GM23248 (cell line): ENCODE results near the gene DPYD. TPM values are rescaled to one million over a fixed set of nuclear protein-coding genes. Genes with fewer than 3 reads are reported as not detected.

Experiments used
- DNase-seq: peaks from one replicate; pipeline ENCODE4 v3.0.0-alpha.2; 2015
- H2AFZ ChIP-seq: fragments of 200-600 bp; sonication (generic); 2 replicates; pipeline ENCODE4 v1.6.1; 2016; ENCODE audit warnings: antibody characterized with exemption
- H3F3A ChIP-seq: fragments of 200-600 bp; sonication (generic); 2 replicates; pipeline ENCODE4 v1.6.1; 2016; ENCODE audit warnings: mild to moderate bottlenecking, antibody characterized with exemption, mixed run types; ENCODE audit not compliant: insufficient read depth
- H3K27ac ChIP-seq: fragments of 200-600 bp; sonication (generic); 2 replicates; pipeline ENCODE4 v1.5.1; 2016; ENCODE audit warnings: mild to moderate bottlenecking
- H3K27me3 ChIP-seq: fragments of 200-600 bp; sonication (generic); replicated peaks from 2 replicates; pipeline ENCODE4 v1.6.1; 2016; ENCODE audit warnings: mild to moderate bottlenecking; ENCODE audit not compliant: insufficient read depth
- H3K36me3 ChIP-seq: fragments of 200-600 bp; sonication (generic); 2 replicates; pipeline ENCODE4 v1.6.1; 2016; ENCODE audit warnings: low read depth, mild to moderate bottlenecking
- H3K4me1 ChIP-seq: fragments of 200-600 bp; sonication (generic); 2 replicates; pipeline ENCODE4 v1.6.1; 2016; ENCODE audit warnings: mild to moderate bottlenecking; ENCODE audit not compliant: insufficient read depth
- H3K4me2 ChIP-seq: fragments of 200-600 bp; sonication (generic); one replicate; pipeline ENCODE4 v1.6.1; 2016; ENCODE audit warnings: mild to moderate bottlenecking; ENCODE audit not compliant: unreplicated experiment
- H3K4me3 ChIP-seq: fragments of 200-600 bp; sonication (generic); 2 replicates; pipeline ENCODE4 v1.5.1; 2016; ENCODE audit warnings: mild to moderate bottlenecking
- H3K79me2 ChIP-seq: fragments of 200-600 bp; sonication (generic); 2 replicates; pipeline ENCODE4 v1.6.1; 2016; ENCODE audit warnings: mild to moderate bottlenecking; ENCODE audit not compliant: insufficient read depth
- H3K9ac ChIP-seq: fragments of 200-600 bp; sonication (generic); 2 replicates; pipeline ENCODE4 v1.6.1; 2016; ENCODE audit warnings: mild to moderate bottlenecking
- H3K9me2 ChIP-seq: fragments of 200-600 bp; sonication (generic); 2 replicates; pipeline ENCODE4 v1.6.1; 2016; ENCODE audit warnings: mixed run types, mild to moderate bottlenecking, moderate library complexity; ENCODE audit not compliant: insufficient read depth
- H3K9me3 ChIP-seq: fragments of 200-600 bp; sonication (generic); one replicate; pipeline ENCODE4 v1.6.1; 2017; ENCODE audit warnings: low read depth
- H4K20me1 ChIP-seq: fragments of 200-600 bp; sonication (generic); 2 replicates; pipeline ENCODE4 v1.6.0; 2016; ENCODE audit not compliant: insufficient read depth
- EZH2 ChIP-seq: fragments of 200-600 bp; sonication (generic); IDR thresholded peaks from 2 replicates; pipeline ENCODE4 v1.6.1; 2018; ENCODE audit warnings: antibody characterized with exemption, mild to moderate bottlenecking; ENCODE audit not compliant: insufficient read depth, poor library complexity, severe bottlenecking
- EZH2phosphoT487 ChIP-seq: fragments of 200-600 bp; sonication (generic); IDR thresholded peaks from 2 replicates; pipeline ENCODE4 v1.6.1; 2018; ENCODE audit warnings: antibody characterized with exemption, moderate library complexity, mild to moderate bottlenecking, low read depth; ENCODE audit not compliant: insufficient read depth
- WGBS, 2 experiments: methylation state at CpG; one replicate each; pipeline ENCODE4 v1.1.6; 2015 to 2017; ENCODE audit warnings: low lambda C conversion rate in 2 of 2, low coverage in 1 of 2; ENCODE audit errors: missing lambda C conversion rate in 2 of 2; 5-methylcytosine and 5-hydroxymethylcytosine counted together
- in situ Hi-C: fragments of 300-500 bp; cut with MboI; formaldehyde crosslinking; loops from 2 replicates; pipeline ENCODE4 v1.15.0; 2020
- polyA plus RNA-seq: library from polyadenylated mRNA; unstranded; fragments of >200 nt; fragmentation: Nextera tagmentation; extraction: Ambion mirVana; gene quantifications from 2 replicates; pipeline ENCODE4 v1.2.1, GENCODE V29; 2016
- total RNA-seq: library from RNA; depleted of rRNA; stranded (reverse); fragments of >200 nt; shearing (Covaris generic); gene quantifications from 2 replicates; pipeline ENCODE4 v1.2.3, GENCODE V29; 2014

The DPYD gene
- total and polyA plus RNA-seq, 2 experiments from 2014 or later = 38.4 to 70.7 TPM

- H3K9ac ChIP-seq = no peak overlapping the region
- H3K79me2 ChIP-seq = no peaks in the 10 kb centered on the region
- no peak overlapping the region for H2AFZ ChIP-seq
- WGBS, 2 experiments = 92 to 100% methylated on average over 4 of the region's 4 CpGs
- H3K9me3 ChIP-seq = no peaks in the 10 kb centered on the region
- TF ChIP-seq EZH2phosphoT487 (no peak), EZH2 (no peak)
- H3K4me1 ChIP-seq = peaks cover 9% of the 10 kb centered on the region; the same call in 1 of the 2 replicates
- H3K4me3 ChIP-seq = no peak overlapping the region
- DNase-seq = no peak
- in situ Hi-C loops = no loop called here
- H3F3A ChIP-seq = no peaks in the 10 kb centered on the region
- H3K9me2 ChIP-seq = no peaks in the 10 kb centered on the region
- no peaks in the 10 kb centered on the region for H3K36me3 ChIP-seq
- H4K20me1 ChIP-seq = no peaks in the 10 kb centered on the region
- H3K27me3 ChIP-seq = no peaks in the 10 kb centered on the region
- no peak overlapping the region for H3K4me2 ChIP-seq
- no peak overlapping the region for H3K27ac ChIP-seq
Measured at GRCh38 chr1:97070376-97070775, 850.5 kb downstream of the DPYD start.

- peaks cover 9% of the 10 kb centered on the region; the same call in 1 of the 2 replicates for H3K4me1 ChIP-seq
- no peak overlapping the region for H3K4me2 ChIP-seq
- no peaks in the 10 kb centered on the region for H3K9me3 ChIP-seq
- whole genome bisulfite sequencing, 2 experiments = 83 to 93% methylated on average over 2 of the region's 2 CpGs
- no peaks in the 10 kb centered on the region for H3F3A ChIP-seq
- TF ChIP-seq EZH2 = no peak
- no peak for TF ChIP-seq EZH2phosphoT487
- no peak overlapping the region for H3K27ac ChIP-seq
- DNase-seq = no peak
- no peaks in the 10 kb centered on the region for H3K36me3 ChIP-seq
- H4K20me1 ChIP-seq = no peaks in the 10 kb centered on the region
- no peak overlapping the region for H2AFZ ChIP-seq
- no peaks in the 10 kb centered on the region for H3K27me3 ChIP-seq
- no peaks in the 10 kb centered on the region for H3K79me2 ChIP-seq
- in situ Hi-C loops = no loop called here
- H3K9ac ChIP-seq = no peak overlapping the region
- no peaks in the 10 kb centered on the region for H3K9me2 ChIP-seq
- no peak overlapping the region for H3K4me3 ChIP-seq
Measured at GRCh38 chr1:97069312-97069711, 851.5 kb downstream of the DPYD start.

GRCh38 chr1:97066860-97067259, 854.0 kb downstream of the DPYD start:
- H3K4me2 ChIP-seq = no peak overlapping the region
- no peaks in the 10 kb centered on the region for H3F3A ChIP-seq
- H3K79me2 ChIP-seq = no peaks in the 10 kb centered on the region
- H2AFZ ChIP-seq = no peak overlapping the region
- in situ Hi-C loops = no loop called here
- no peaks in the 10 kb centered on the region for H3K9me2 ChIP-seq
- no peaks in the 10 kb centered on the region for H3K36me3 ChIP-seq
- no peaks in the 10 kb centered on the region for H3K9me3 ChIP-seq
- no peak for TF ChIP-seq EZH2phosphoT487
- no peak for TF ChIP-seq EZH2
- no peak overlapping the region for H3K9ac ChIP-seq
- H3K27me3 ChIP-seq = no peaks in the 10 kb centered on the region
- no peak overlapping the region for H3K4me3 ChIP-seq
- H3K4me1 ChIP-seq = peaks cover 9% of the 10 kb centered on the region; the same call in 1 of the 2 replicates
- no peak for DNase-seq
- no peak overlapping the region for H3K27ac ChIP-seq
- H4K20me1 ChIP-seq = no peaks in the 10 kb centered on the region

- Histone ChIP-seq H3K4me2 (no peak overlapping the region), H3K9ac (no peak overlapping the region), H4K20me1 (no peaks in the 10 kb centered on the region), H3K27ac (no peak overlapping the region), H3K4me1 (no peaks in the 10 kb centered on the region), H3K4me3 (no peak overlapping the region), H3K9me3 (no peaks in the 10 kb centered on the region), H3K79me2 (no peaks in the 10 kb centered on the region), H3F3A (no peaks in the 10 kb centered on the region), H3K9me2 (no peaks in the 10 kb centered on the region), H2AFZ (no peak overlapping the region), H3K36me3 (no peaks in the 10 kb centered on the region), H3K27me3 (no peaks in the 10 kb centered on the region)
- DNase-seq = no peak
- TF ChIP-seq EZH2phosphoT487 = no peak
- TF ChIP-seq EZH2 = no peak
- in situ Hi-C loops = no loop called here
Measured at GRCh38 chr1:97063532-97063931, 857.3 kb downstream of the DPYD start.

- Histone ChIP-seq H3K9me3 (no peaks in the 10 kb centered on the region), H3K4me2 (no peak overlapping the region), H3F3A (no peaks in the 10 kb centered on the region), H3K9me2 (no peaks in the 10 kb centered on the region), H2AFZ (no peak overlapping the region), H3K4me1 (no peaks in the 10 kb centered on the region), H3K36me3 (no peaks in the 10 kb centered on the region), H3K9ac (no peak overlapping the region), H3K27me3 (no peaks in the 10 kb centered on the region), H3K79me2 (no peaks in the 10 kb centered on the region), H3K27ac (no peak overlapping the region), H4K20me1 (no peaks in the 10 kb centered on the region), H3K4me3 (no peak overlapping the region)
- in situ Hi-C loops = no loop called here
- TF ChIP-seq EZH2phosphoT487 (no peak), EZH2 (no peak)
- WGBS, 2 experiments = 32 to 36% methylated on average over 2 of the region's 2 CpGs
- no peak for DNase-seq
Measured at GRCh38 chr1:97061604-97062003, 859.2 kb downstream of the DPYD start.
